Measurements from ENCODE around the gene C1QL1.

GRCh38 chr17:44934745-44935105, 33.4 kb downstream of the C1QL1 start:
- TF ChIP-seq POLR2A (IDR thresholded peaks at IDR 0.05; ENCODE audit: low read depth, low read length) (no peak), POLR2AphosphoS5 (IDR thresholded peaks at IDR 0.05; ENCODE audit: low read depth, low read length) (no peak), TAF1 (IDR thresholded peaks at IDR 0.05; ENCODE audit: low read depth, low read length) (no peak), SPI1 (IDR thresholded peaks at IDR 0.05; ENCODE audit: low read depth, low read length) (no peak)
